Cardiac septum (tissue), 1 donor: Measurements from ENCODE around the gene NFKB1. TPM values are rescaled to one million over a fixed set of nuclear protein-coding genes. Genes with fewer than 3 reads are reported as not detected.
"Not testable (repeated sequence)": the region's sequence is repeated elsewhere in the genome, so short reads cannot be mapped to it uniquely, and the experiment has no call there.

Experiments
- DNase-seq: peaks from one replicate; pipeline ENCODE4 v3.0.0-alpha.2; 2020; ENCODE audit warnings: low spot score
- intact Hi-C: fragments of 100-400 bp; cut with DNase I; formaldehyde crosslinking; loops from one replicate; pipeline ENCODE4 v1.14.0; 2022
- long read RNA-seq: library from polyadenylated mRNA; unstranded; transcript quantifications from one replicate; pipeline ENCODE4 v2.0.0, GENCODE V29; 2021
- total RNA-seq: library from RNA; stranded (reverse); fragmentation: NEBNext Ultra II Directional; extraction: Animal tissue kit (Norgen Biotek cat#: 25700); gene quantifications from one replicate; pipeline ENCODE4 v1.2.1, GENCODE V29; 2021
- donor health status: DM: no; HTN: no; CAD: no.

NFKB1 gene
- 28.7 TPM for total RNA-seq
- long read RNA-seq, full-length matches to known transcripts = 34 of 53 reads
- long read RNA-seq, partial matches to known transcripts = 11 of 53 reads
- long read RNA-seq, other reads (novel, unspliced or antisense) = 8 of 53 reads

- peak; percentile 88 for DNase-seq
- intact Hi-C loops = loop anchor here (2.0 to 5.0 kb wide), 5 partner anchors 41 to 366 kb away; partner anchors contain the start of genes CISD2 and UBE2D3
Observed at GRCh38 chr4:102500696-102501446, at the start of gene NFKB1. Gene NFKB1, plus strand, starts transcription at chr4:102501359. Its CDS starts 24,160 bp downstream, at chr4:102525519.

GRCh38 chr4:102452854-102453253, 48.3 kb upstream of the NFKB1 start:
- no peak for DNase-seq
- intact Hi-C loops = no loop called here

- intact Hi-C loops = no loop called here
- no peak for DNase-seq
Observed at GRCh38 chr4:102453827-102454226, 47.3 kb upstream of the NFKB1 start.

- DNase-seq = no peak
- intact Hi-C loops = no loop called here
Observed at GRCh38 chr4:102454268-102454667, 46.9 kb upstream of the NFKB1 start.

- intact Hi-C loops = no loop called here
- DNase-seq = no peak
Observed at GRCh38 chr4:102454981-102455685, 46.0 kb upstream of the NFKB1 start.

- no peak for DNase-seq
- intact Hi-C loops = no loop called here
Observed at GRCh38 chr4:102455750-102456149, 45.4 kb upstream of the NFKB1 start.

- intact Hi-C loops = no loop called here
- DNase-seq = no peak
Observed at GRCh38 chr4:102466298-102466697, 34.9 kb upstream of the NFKB1 start.

- DNase-seq = no peak
- intact Hi-C loops = no loop called here
Observed at GRCh38 chr4:102469806-102470205, 31.4 kb upstream of the NFKB1 start.

GRCh38 chr4:102472441-102473013, 28.6 kb upstream of the NFKB1 start:
- intact Hi-C loops = no loop called here
- no peak for DNase-seq

- DNase-seq = no peak
- intact Hi-C loops = no loop called here
Observed at GRCh38 chr4:102473476-102473875, 27.7 kb upstream of the NFKB1 start.

- intact Hi-C loops = no loop called here
- no peak for DNase-seq
Observed at GRCh38 chr4:102474736-102475504, 26.2 kb upstream of the NFKB1 start.

- intact Hi-C loops = no loop called here
- no peak for DNase-seq
Observed at GRCh38 chr4:102477657-102478056, 23.5 kb upstream of the NFKB1 start.

GRCh38 chr4:102478186-102478585, 23.0 kb upstream of the NFKB1 start:
- intact Hi-C loops = no loop called here

GRCh38 chr4:102479832-102480231, 21.3 kb upstream of the NFKB1 start:
- intact Hi-C loops, DNase-seq: not testable (repeated sequence)

More at GRCh38 chr4:102478186-102478585, 23.0 kb upstream of the NFKB1 start:
- no peak for DNase-seq

GRCh38 chr4:102483120-102483519, 18.0 kb upstream of the NFKB1 start:
- DNase-seq = no peak
- intact Hi-C loops = no loop called here

- intact Hi-C loops, DNase-seq: not testable (repeated sequence)
Observed at GRCh38 chr4:102483990-102484692, 17.0 kb upstream of the NFKB1 start.

GRCh38 chr4:102492531-102493241, 8.5 kb upstream of the NFKB1 start:
- intact Hi-C loops = no loop called here

GRCh38 chr4:102493257-102493656, 7.9 kb upstream of the NFKB1 start:
- intact Hi-C loops = no loop called here
- no peak for DNase-seq

More at GRCh38 chr4:102492531-102493241, 8.5 kb upstream of the NFKB1 start:
- DNase-seq = no peak
